ENCODE measurements around the gene DOC2B.
"Not testable (repeated sequence)": the region's sequence is repeated elsewhere in the genome, so short reads cannot be mapped to it uniquely, and the experiment has no call there.

Gene DOC2B

GRCh38 chr17:200586-200985, 19.1 kb upstream of the DOC2B start:
- H3K4me3 ChIP-seq (ENCODE audit: low read depth, low read length) = no peak overlapping the region
- no peak for TF ChIP-seq CTCF (IDR thresholded peaks at IDR 0.05; ENCODE audit: insufficient read depth, low read depth, low read length, missing control alignments)
- DNase-seq (ENCODE audit: low read depth) = no peak

- no peak for TF ChIP-seq CTCF (IDR thresholded peaks at IDR 0.05; ENCODE audit: insufficient read depth, low read depth, low read length, missing control alignments)
- no peak for DNase-seq (ENCODE audit: low read depth)
Observed at GRCh38 chr17:199806-200545, 18.5 kb upstream of the DOC2B start.

GRCh38 chr17:199191-199604, 17.7 kb upstream of the DOC2B start:
- no peak overlapping the region for H3K4me3 ChIP-seq (ENCODE audit: low read depth, low read length)
- DNase-seq (ENCODE audit: low read depth) = no peak
- no peak for TF ChIP-seq CTCF (IDR thresholded peaks at IDR 0.05; ENCODE audit: insufficient read depth, low read depth, low read length, missing control alignments)

More at GRCh38 chr17:199806-200545, 18.5 kb upstream of the DOC2B start:
- no peak overlapping the region for H3K4me3 ChIP-seq (ENCODE audit: low read depth, low read length)

GRCh38 chr17:198225-198624, 16.8 kb upstream of the DOC2B start:
- not testable (repeated sequence) for DNase-seq (ENCODE audit: low read depth); H3K4me3 ChIP-seq (ENCODE audit: low read depth, low read length)

- DNase-seq (ENCODE audit: low read depth) = no peak
- no peak for TF ChIP-seq CTCF (IDR thresholded peaks at IDR 0.05; ENCODE audit: insufficient read depth, low read depth, low read length, missing control alignments)
Observed at GRCh38 chr17:197352-197751, 15.9 kb upstream of the DOC2B start.

GRCh38 chr17:194828-195602, 13.6 kb upstream of the DOC2B start:
- no peak for TF ChIP-seq CTCF (IDR thresholded peaks at IDR 0.05; ENCODE audit: insufficient read depth, low read depth, low read length, missing control alignments)
- H3K4me3 ChIP-seq (ENCODE audit: low read depth, low read length) = no peak overlapping the region
- no peak for DNase-seq (ENCODE audit: low read depth)

More at GRCh38 chr17:197352-197751, 15.9 kb upstream of the DOC2B start:
- H3K4me3 ChIP-seq (ENCODE audit: low read depth, low read length) = no peak overlapping the region

Measured in GM12865 (cell line).